ENCODE results near the gene PLK1. TPM values are rescaled to one million over a fixed set of nuclear protein-coding genes. Genes with fewer than 3 reads are reported as not detected.

Gene PLK1
- total and polyA plus RNA-seq, 2 experiments from 2014 or later, result 69.0 to 141 TPM

DNA sequence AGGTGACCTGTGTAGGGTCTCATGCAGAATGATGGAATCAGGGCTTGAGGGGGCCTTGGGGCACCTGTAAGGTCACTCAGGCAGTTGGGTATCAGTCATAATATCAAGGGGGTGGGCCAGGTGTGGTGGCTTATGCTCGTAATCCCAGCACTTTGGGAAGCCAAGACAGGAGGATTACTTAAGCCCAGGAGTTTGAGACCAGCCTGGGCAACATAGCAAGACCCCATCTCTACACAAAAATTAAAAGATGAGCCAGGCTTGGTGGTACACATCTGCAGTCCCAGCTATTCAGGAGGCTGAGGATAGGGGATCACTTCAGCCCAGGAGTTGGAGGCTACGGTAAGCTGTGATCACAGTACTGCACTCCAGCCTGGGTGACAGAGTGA lies 26.8 kb downstream of the PLK1 start (continued):
- TF ChIP-seq EZH2phosphoT487 (IDR thresholded peaks at IDR 0.05; ENCODE audit: unreplicated experiment) (no peak), STAT1 (IDR thresholded peaks at IDR 0.05; ENCODE audit: unreplicated experiment) (no peak), CREB1 (CRISPR knock-in tag; IDR thresholded peaks at IDR 0.05; ENCODE audit: low read depth) (no peak), ZNF331 (CRISPR knock-in tag; IDR thresholded peaks at IDR 0.05; ENCODE audit: low read depth) (no peak), POLR2AphosphoS5 (IDR thresholded peaks at IDR 0.05; ENCODE audit: low read depth) (no peak)
- TF ChIP-seq, protein P1, sequence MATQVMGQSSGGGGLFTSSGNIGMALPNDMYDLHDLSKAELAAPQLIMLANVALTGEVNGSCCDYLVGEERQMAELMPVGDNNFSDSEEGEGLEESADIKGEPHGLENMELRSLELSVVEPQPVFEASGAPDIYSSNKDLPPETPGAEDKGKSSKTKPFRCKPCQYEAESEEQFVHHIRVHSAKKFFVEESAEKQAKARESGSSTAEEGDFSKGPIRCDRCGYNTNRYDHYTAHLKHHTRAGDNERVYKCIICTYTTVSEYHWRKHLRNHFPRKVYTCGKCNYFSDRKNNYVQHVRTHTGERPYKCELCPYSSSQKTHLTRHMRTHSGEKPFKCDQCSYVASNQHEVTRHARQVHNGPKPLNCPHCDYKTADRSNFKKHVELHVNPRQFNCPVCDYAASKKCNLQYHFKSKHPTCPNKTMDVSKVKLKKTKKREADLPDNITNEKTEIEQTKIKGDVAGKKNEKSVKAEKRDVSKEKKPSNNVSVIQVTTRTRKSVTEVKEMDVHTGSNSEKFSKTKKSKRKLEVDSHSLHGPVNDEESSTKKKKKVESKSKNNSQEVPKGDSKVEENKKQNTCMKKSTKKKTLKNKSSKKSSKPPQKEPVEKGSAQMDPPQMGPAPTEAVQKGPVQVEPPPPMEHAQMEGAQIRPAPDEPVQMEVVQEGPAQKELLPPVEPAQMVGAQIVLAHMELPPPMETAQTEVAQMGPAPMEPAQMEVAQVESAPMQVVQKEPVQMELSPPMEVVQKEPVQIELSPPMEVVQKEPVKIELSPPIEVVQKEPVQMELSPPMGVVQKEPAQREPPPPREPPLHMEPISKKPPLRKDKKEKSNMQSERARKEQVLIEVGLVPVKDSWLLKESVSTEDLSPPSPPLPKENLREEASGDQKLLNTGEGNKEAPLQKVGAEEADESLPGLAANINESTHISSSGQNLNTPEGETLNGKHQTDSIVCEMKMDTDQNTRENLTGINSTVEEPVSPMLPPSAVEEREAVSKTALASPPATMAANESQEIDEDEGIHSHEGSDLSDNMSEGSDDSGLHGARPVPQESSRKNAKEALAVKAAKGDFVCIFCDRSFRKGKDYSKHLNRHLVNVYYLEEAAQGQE (IDR thresholded peaks at IDR 0.05; ENCODE audit: unreplicated experiment), result no peak
- TF ChIP-seq, protein P2, sequence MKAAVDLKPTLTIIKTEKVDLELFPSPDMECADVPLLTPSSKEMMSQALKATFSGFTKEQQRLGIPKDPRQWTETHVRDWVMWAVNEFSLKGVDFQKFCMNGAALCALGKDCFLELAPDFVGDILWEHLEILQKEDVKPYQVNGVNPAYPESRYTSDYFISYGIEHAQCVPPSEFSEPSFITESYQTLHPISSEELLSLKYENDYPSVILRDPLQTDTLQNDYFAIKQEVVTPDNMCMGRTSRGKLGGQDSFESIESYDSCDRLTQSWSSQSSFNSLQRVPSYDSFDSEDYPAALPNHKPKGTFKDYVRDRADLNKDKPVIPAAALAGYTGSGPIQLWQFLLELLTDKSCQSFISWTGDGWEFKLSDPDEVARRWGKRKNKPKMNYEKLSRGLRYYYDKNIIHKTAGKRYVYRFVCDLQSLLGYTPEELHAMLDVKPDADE (IDR thresholded peaks at IDR 0.05), result no peak

DNA sequence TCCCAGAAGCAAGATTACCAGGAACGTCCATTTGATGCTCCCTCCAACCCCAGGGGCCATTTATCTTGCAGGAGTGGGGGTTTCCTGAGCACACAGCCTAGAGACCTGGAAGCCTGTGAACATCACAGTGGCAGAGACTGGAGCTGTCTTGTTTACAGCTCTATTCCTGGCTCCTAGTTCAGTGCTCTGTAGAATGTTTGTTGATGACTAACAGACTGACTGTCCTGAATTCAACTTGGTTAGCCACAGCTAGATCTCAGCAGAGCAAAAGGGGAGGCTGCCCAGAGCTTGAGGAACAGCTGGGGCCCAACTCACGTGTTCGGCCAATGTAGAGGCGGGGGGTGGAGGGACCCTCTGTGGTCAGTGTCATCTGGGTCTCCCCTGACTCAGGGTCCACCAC lies 27.8 kb downstream of the PLK1 start:
- H3K36me3 ChIP-seq (ENCODE audit: insufficient read depth), result no peaks in the 10 kb centered on the region
- peaks cover 30% of the 10 kb centered on the region for H3K9me3 Mint-ChIP-seq
- 0 out of 2 replicates have a peak, but pooled peaks cover 2% of the 10 kb centered on the region for H3K27me3 ChIP-seq (ENCODE audit: insufficient read depth)
- H4K20me1 ChIP-seq (replicated peaks; ENCODE audit: insufficient read depth), result no peaks in the 10 kb centered on the region
- H3K4me3 Mint-ChIP-seq, result no peak overlapping the region
- H3K36me3 Mint-ChIP-seq (ENCODE audit: low read depth), result peaks cover 22% of the 10 kb centered on the region
- H3F3A ChIP-seq (replicated peaks; ENCODE audit: low read depth), result no peaks in the 10 kb centered on the region
- DNase-seq (ENCODE audit: low spot score) (no peak), ATAC-seq (no peak)
- no peak overlapping the region for H3K27ac ChIP-seq (ENCODE audit: low read depth)
- no peaks in the 10 kb centered on the region; the same call in 1 of the 2 replicates for H3K9me2 ChIP-seq (ENCODE audit: insufficient read depth)
- peaks cover 1% of the 10 kb centered on the region for H3K27me3 Mint-ChIP-seq (ENCODE audit: insufficient read depth, low read depth, poor library complexity)
- no peak overlapping the region for H3K27ac Mint-ChIP-seq
- no peaks in the 10 kb centered on the region; the same call in 2 of the 3 replicates for H3K4me1 Mint-ChIP-seq
- no peak overlapping the region for H3K4me2 ChIP-seq
- H3K79me2 ChIP-seq (replicated peaks; ENCODE audit: insufficient read depth), result no peaks in the 10 kb centered on the region
- H3K4me1 ChIP-seq (ENCODE audit: insufficient read depth), result no peaks in the 10 kb centered on the region
- H3K4me3 ChIP-seq, result no peak overlapping the region
- H2AFZ ChIP-seq, result no peak overlapping the region
- no peak for TF ChIP-seq STAT1 (IDR thresholded peaks at IDR 0.05; ENCODE audit: unreplicated experiment)
- no peak for TF ChIP-seq JUNB (IDR thresholded peaks at IDR 0.05; ENCODE audit: unreplicated experiment)
- TF ChIP-seq, protein P2 (IDR thresholded peaks at IDR 0.05), result no peak
- no peak for TF ChIP-seq EZH2phosphoT487 (IDR thresholded peaks at IDR 0.05; ENCODE audit: unreplicated experiment)
- TF ChIP-seq, protein P1 (IDR thresholded peaks at IDR 0.05; ENCODE audit: unreplicated experiment), result no peak
- TF ChIP-seq ZNF331 (CRISPR knock-in tag; IDR thresholded peaks at IDR 0.05; ENCODE audit: low read depth), result no peak
- no peak for TF ChIP-seq NANOG (IDR thresholded peaks at IDR 0.05; ENCODE audit: borderline replicate concordance)
- TF ChIP-seq, protein P3, sequence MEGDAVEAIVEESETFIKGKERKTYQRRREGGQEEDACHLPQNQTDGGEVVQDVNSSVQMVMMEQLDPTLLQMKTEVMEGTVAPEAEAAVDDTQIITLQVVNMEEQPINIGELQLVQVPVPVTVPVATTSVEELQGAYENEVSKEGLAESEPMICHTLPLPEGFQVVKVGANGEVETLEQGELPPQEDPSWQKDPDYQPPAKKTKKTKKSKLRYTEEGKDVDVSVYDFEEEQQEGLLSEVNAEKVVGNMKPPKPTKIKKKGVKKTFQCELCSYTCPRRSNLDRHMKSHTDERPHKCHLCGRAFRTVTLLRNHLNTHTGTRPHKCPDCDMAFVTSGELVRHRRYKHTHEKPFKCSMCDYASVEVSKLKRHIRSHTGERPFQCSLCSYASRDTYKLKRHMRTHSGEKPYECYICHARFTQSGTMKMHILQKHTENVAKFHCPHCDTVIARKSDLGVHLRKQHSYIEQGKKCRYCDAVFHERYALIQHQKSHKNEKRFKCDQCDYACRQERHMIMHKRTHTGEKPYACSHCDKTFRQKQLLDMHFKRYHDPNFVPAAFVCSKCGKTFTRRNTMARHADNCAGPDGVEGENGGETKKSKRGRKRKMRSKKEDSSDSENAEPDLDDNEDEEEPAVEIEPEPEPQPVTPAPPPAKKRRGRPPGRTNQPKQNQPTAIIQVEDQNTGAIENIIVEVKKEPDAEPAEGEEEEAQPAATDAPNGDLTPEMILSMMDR (conservative IDR thresholded peaks at IDR 0.05; ENCODE audit: low read depth in 2 of 2), result no peak
- TF ChIP-seq POLR2AphosphoS5 (IDR thresholded peaks at IDR 0.05; ENCODE audit: low read depth), result no peak
- no peak for TF ChIP-seq EZH2 (IDR thresholded peaks at IDR 0.05; ENCODE audit: low read depth, unreplicated experiment)
